ENCODE results near the gene ZCCHC4.

DNA sequence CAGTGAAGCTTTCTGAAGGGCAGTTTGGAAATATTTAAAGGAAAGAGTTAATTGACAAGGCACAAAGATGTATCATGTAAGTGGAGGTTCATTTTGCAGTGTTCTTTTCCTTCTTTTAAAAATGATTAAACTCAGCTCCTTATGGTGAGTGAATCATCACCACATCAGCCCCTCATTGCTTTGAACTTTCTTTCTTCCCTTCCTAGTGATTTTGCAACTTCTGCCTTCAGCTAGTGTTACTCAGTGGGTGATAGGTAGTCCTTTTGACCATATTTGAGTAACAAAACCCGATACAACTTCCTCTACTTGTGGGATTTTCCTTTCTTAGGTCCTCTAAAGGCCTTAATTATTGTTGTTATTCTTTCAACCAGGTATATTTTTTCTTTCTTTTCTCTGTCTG, 8.2 kb downstream of the ZCCHC4 start:
- TF ChIP-seq, protein P1, sequence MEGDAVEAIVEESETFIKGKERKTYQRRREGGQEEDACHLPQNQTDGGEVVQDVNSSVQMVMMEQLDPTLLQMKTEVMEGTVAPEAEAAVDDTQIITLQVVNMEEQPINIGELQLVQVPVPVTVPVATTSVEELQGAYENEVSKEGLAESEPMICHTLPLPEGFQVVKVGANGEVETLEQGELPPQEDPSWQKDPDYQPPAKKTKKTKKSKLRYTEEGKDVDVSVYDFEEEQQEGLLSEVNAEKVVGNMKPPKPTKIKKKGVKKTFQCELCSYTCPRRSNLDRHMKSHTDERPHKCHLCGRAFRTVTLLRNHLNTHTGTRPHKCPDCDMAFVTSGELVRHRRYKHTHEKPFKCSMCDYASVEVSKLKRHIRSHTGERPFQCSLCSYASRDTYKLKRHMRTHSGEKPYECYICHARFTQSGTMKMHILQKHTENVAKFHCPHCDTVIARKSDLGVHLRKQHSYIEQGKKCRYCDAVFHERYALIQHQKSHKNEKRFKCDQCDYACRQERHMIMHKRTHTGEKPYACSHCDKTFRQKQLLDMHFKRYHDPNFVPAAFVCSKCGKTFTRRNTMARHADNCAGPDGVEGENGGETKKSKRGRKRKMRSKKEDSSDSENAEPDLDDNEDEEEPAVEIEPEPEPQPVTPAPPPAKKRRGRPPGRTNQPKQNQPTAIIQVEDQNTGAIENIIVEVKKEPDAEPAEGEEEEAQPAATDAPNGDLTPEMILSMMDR (conservative IDR thresholded peaks at IDR 0.05; ENCODE audit: low read depth, low read length), result no peak
- no peak for TF ChIP-seq ELK1 (IDR thresholded peaks at IDR 0.05; ENCODE audit: borderline replicate concordance, low read depth, low read length)
- TF ChIP-seq RAD21 (IDR thresholded peaks at IDR 0.05; ENCODE audit: low read length), result no peak
- no peak for TF ChIP-seq POLR2A (IDR thresholded peaks at IDR 0.05; ENCODE audit: low read depth, low read length)
- no peak for TF ChIP-seq USF2 (IDR thresholded peaks at IDR 0.05; ENCODE audit: low read depth, low read length)

All from IMR-90 (cell line).